RWPE1 (cell line): ENCODE results near the gene BRIP1.

Experiments
- CTCF ChIA-PET: fragments of 350-600 bp; sonication (Branson Sonifier 250); formaldehyde crosslinking; extraction: SDS; loops from one replicate; lab custom pipeline; 2021; lab: Yijun Ruan, JAX
- POLR2A ChIA-PET: fragments of 400-600 bp; formaldehyde crosslinking; extraction: SDS; loops from one replicate; lab custom pipeline; 2020; ENCODE audit warnings: antibody characterized with exemption; ENCODE audit not compliant: low non-redundant PET; lab: Yijun Ruan, JAX
- DNase-seq: peaks from one replicate; pipeline ENCODE4 v3.0.0; 2012; ENCODE audit warnings: low spot score
- H3K27ac ChIP-seq: fragments of 450-650 bp; 2 replicates; pipeline ENCODE4 v1.5.1; 2017
- TF ChIP-seq, protein P1 (sequence below): fragments of 450-650 bp; conservative IDR thresholded peaks from 2 replicates; pipeline ENCODE4 v1.5.1; 2017; ENCODE audit warnings: low read depth, mild to moderate bottlenecking

BRIP1 gene

DNA sequence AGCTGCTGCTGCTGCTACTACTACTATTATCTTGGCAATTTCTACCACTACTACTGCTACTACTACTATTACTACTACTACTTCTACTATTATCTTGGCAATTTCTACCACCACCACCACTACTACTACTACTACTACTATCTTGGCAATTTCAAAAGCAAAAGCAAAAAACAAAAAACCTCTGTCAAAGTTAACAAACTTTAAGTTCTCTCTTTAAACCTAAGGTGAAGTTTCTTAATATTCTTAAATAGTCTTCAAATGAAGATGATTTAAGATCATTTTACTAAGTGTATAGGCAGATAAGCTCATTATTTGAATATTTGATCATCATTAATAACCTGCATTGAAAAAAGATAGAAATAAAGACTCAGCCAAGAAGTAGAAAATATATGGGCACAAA is 118.5 kb downstream of the BRIP1 start:
- POLR2A ChIA-PET, result no interaction called here
- CTCF ChIA-PET, result no interaction called here
- DNase-seq, result no peak
- H3K27ac ChIP-seq, result no peak overlapping the region
- TF ChIP-seq, protein P1, sequence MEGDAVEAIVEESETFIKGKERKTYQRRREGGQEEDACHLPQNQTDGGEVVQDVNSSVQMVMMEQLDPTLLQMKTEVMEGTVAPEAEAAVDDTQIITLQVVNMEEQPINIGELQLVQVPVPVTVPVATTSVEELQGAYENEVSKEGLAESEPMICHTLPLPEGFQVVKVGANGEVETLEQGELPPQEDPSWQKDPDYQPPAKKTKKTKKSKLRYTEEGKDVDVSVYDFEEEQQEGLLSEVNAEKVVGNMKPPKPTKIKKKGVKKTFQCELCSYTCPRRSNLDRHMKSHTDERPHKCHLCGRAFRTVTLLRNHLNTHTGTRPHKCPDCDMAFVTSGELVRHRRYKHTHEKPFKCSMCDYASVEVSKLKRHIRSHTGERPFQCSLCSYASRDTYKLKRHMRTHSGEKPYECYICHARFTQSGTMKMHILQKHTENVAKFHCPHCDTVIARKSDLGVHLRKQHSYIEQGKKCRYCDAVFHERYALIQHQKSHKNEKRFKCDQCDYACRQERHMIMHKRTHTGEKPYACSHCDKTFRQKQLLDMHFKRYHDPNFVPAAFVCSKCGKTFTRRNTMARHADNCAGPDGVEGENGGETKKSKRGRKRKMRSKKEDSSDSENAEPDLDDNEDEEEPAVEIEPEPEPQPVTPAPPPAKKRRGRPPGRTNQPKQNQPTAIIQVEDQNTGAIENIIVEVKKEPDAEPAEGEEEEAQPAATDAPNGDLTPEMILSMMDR, result no peak

- no peak overlapping the region for H3K27ac ChIP-seq
- CTCF ChIA-PET, result no interaction called here
- DNase-seq, result no peak
- POLR2A ChIA-PET, result no interaction called here
- TF ChIP-seq, protein P1, result no peak
These were observed 119.1 kb downstream of the BRIP1 start for GRCh38 chr17:61744252-61744651.

DNA sequence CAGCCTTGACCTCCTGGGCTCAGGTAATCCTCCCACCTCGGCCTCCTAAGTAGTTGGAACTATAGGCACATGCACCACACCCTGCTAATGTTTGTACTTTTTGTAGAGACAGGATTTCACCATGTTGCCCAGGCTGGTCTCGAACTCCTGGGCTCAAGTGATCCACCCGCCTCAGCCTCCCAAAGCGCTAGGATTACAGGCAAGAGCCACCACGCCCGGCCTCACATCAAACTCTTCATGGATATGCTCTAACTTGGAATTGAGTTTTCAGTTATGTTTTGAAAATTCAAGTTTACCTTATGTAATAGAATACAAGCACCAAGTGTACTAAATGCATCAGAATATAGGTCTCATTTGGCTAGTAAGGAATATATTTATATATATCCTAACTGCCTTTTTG is 119.6 kb downstream of the BRIP1 start:
- POLR2A ChIA-PET, result no interaction called here
- CTCF ChIA-PET, result no interaction called here
- TF ChIP-seq, protein P1, result no peak
- DNase-seq, result no peak
- H3K27ac ChIP-seq, result no peak overlapping the region

DNA sequence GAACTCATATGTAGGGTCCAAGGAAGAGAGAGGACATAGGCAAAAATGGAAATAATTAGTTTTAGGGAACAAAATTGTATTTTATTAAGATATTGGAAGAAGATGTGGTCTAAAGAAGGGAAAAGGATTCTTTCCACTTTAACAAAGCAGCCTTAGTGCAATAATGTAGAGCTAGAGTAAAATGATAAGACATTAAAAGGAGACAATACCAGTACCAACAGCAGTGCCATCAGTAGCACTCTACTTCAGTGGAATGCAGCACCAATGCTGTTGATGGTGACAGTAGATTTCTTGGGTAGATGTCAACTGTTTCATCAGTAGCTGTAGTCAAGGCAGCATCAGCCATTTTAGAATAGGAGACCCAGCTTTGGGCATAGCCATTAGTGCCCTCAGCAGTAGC is 124.3 kb downstream of the BRIP1 start:
- TF ChIP-seq, protein P1, result no peak
- CTCF ChIA-PET, result no interaction called here
- POLR2A ChIA-PET, result no interaction called here
- DNase-seq, result no peak
- no peak overlapping the region for H3K27ac ChIP-seq

- DNase-seq, result no peak
- TF ChIP-seq, protein P1, result no peak
- POLR2A ChIA-PET, result no interaction called here
- CTCF ChIA-PET, result no interaction called here
- H3K27ac ChIP-seq, result no peak overlapping the region
These were observed 125.1 kb downstream of the BRIP1 start for GRCh38 chr17:61738249-61738648.

GRCh38 chr17:61737820-61738219 is 125.5 kb downstream of the BRIP1 start:
- DNase-seq, result no peak
- POLR2A ChIA-PET, result no interaction called here
- CTCF ChIA-PET, result no interaction called here
- no peak overlapping the region for H3K27ac ChIP-seq
- TF ChIP-seq, protein P1, result no peak

GRCh38 chr17:61736438-61736837 is 126.9 kb downstream of the BRIP1 start:
- TF ChIP-seq, protein P1, result no peak

More at GRCh38 chr17:61736438-61736837, 126.9 kb downstream of the BRIP1 start:
- DNase-seq, result no peak
- ChIA-PET CTCF (no interaction called here), POLR2A (no interaction called here)
- H3K27ac ChIP-seq, result no peak overlapping the region
